Testis (tissue), 3 donors: ENCODE measurements around the gene ITPK1. TPM values are rescaled to one million over a fixed set of nuclear protein-coding genes. Genes with fewer than 3 reads are reported as not detected.
"Not testable (repeated sequence)": the region's sequence is repeated elsewhere in the genome, so short reads cannot be mapped to it uniquely, and the experiment has no call there.

Source experiments
- DNase-seq: peaks from one replicate; pipeline ENCODE4 v3.0.0-alpha.2; 2019
- H3K27ac ChIP-seq, 2 donors: fragments of 200-600 bp; sonication (generic); one replicate each; pipeline ENCODE4 v1.5.1; 2019
- H3K27me3 ChIP-seq: fragments of 200-600 bp; sonication (generic); one replicate; pipeline ENCODE4 v1.5.1; 2019
- H3K36me3 ChIP-seq: fragments of 200-600 bp; sonication (generic); one replicate; pipeline ENCODE4 v1.5.1; 2017; ENCODE audit warnings: low read depth; ENCODE audit errors: missing control alignments
- H3K4me1 ChIP-seq: fragments of 200-600 bp; sonication (generic); one replicate; pipeline ENCODE4 v1.5.1; 2019
- H3K4me3 ChIP-seq, 2 donors: fragments of 200-600 bp; sonication (generic); one replicate each; pipeline ENCODE4 v1.5.1; 2017 to 2019
- H3K9me3 ChIP-seq: fragments of 200-600 bp; sonication (generic); one replicate; pipeline ENCODE4 v1.5.1; 2017
- CTCF ChIP-seq, 3 experiments: fragments of 450-650 bp in 2 of 3; fragments of 200-600 bp in 1 of 3; sonication (generic) in 1 of 3; IDR thresholded peaks; one replicate each; pipeline ENCODE4 v1.5.1; 2016 to 2019; ENCODE audit warnings: antibody characterized with exemption in 3 of 3, mild to moderate bottlenecking in 2 of 3, moderate library complexity in 1 of 3
- POLR2A ChIP-seq: fragments of 450-650 bp; IDR thresholded peaks from one replicate; pipeline ENCODE4 v1.6.1; 2017; ENCODE audit warnings: antibody characterized with exemption, mild to moderate bottlenecking, moderate library complexity
- WGBS, 2 donors: methylation state at CpG; one replicate each; pipeline ENCODE4 v1.1.5; 2018; 5-methylcytosine and 5-hydroxymethylcytosine counted together
- intact Hi-C: fragments of 100-400 bp; cut with DNase I; formaldehyde crosslinking; loops from one replicate; pipeline ENCODE4 v1.15.1; 2023; ENCODE audit warnings: low total_unique reads
- polyA plus RNA-seq: library from polyadenylated mRNA; stranded (reverse); fragments of 350-450 nt; fragmentation: Illumina TruSeq; extraction: RNeasy Lipid Tissue Mini Kit (QIAGEN cat#74804); gene quantifications from one replicate; pipeline ENCODE4 v1.2.3, GENCODE V29; 2014; ENCODE audit warnings: low read depth, low replicate concordance; ENCODE audit not compliant: insufficient read depth
- total RNA-seq, 2 donors: library from RNA; depleted of rRNA; stranded (reverse); fragments of >200 nt; gene quantifications; one replicate each; pipeline ENCODE4 v1.2.3, GENCODE V29; 2016

Gene ITPK1
- total and polyA plus RNA-seq, 3 donors from 2014 or later: 78.3 to 92.5 (median 90.6) TPM

DNA sequence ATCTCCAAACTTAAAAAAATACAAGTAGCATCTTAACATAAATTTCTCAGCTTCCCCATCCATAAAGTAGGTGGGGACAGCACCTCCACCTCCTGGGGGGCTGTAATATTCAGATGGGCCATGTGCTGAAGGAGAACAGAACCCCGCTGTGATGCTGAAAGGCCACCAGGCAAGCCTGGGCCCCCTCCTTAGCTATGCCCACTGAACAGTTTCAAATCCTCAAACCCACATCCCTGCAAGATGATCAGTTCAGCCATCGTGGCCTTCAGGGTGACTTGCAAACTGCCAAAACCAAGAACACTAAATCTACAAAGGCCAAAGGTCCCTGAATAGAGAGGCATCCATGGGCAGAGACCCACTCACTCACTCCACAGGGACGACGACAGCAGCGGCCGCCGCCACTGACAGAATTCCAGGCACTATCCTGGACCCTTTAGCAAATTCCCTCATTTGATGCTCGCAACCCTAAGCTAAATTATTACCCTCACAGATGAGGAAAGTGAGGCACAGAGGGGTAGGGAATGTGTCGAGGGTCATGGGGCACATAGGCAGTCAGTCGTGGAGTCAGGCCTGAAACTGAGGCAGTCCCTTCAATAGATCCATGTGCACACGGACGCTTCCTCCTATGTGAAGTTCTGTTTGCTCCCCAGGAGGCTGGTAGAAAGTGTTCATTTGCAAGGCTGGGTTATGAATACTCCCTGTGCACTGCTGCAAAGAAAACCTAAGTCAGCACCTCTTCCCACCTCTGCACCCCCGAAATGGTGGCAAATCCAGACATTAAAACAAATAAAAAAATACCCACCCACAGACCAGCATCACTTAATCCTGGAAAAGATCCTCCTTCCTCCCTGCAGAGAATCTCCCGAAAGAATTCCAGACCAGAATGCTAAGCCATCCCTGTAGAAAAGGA, 5.9 kb downstream of the ITPK1 start:
- no peak for TF ChIP-seq CTCF (IDR thresholded peaks at IDR 0.05)
- no peak for TF ChIP-seq POLR2A
- Histone ChIP-seq H3K36me3 (no peaks in the 10 kb centered on the region), H3K4me1 (peaks cover 27% of the 10 kb centered on the region), H3K27me3 (no peaks in the 10 kb centered on the region), H3K9me3 (no peaks in the 10 kb centered on the region), H3K4me3 (no peak overlapping the region), H3K27ac (no peak overlapping the region)
- WGBS, 2 donors: 76 to 84% methylated on average over 14 of the region's 14 CpGs
- intact Hi-C loops: no loop called here
- no peak for DNase-seq

DNA sequence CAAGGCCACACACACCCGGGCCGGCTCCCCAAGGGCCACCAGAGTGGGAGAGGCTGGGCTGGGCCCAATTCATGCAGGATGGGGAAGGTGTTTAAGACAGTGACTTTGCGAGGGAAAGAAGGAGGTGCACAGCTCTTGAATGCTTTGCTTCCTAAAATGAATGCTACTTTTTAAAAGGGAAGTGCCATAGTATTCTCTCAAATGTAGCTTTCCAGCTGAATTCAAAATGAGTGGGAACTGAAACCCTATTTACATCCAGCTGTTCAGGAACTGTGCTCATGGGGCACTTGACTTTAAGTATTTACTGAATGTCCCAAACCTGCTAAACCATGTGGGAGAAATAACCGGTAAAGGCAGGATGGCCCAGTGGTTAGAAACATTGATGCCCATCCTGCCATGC, 7.6 kb downstream of the ITPK1 start:
- no peak for TF ChIP-seq POLR2A
- no peak for TF ChIP-seq CTCF (IDR thresholded peaks at IDR 0.05)
- H3K27ac ChIP-seq: no peak overlapping the region
- intact Hi-C loops: no loop called here
- peaks cover 18% of the 10 kb centered on the region for H3K4me1 ChIP-seq
- no peaks in the 10 kb centered on the region for H3K36me3 ChIP-seq
- no peak overlapping the region for H3K4me3 ChIP-seq
- DNase-seq: no peak
- no peaks in the 10 kb centered on the region for H3K9me3 ChIP-seq
- WGBS, 2 donors: 45 to 61% methylated on average over 4 of the region's 4 CpGs
- H3K27me3 ChIP-seq: no peaks in the 10 kb centered on the region

- TF ChIP-seq POLR2A (no peak), CTCF (IDR thresholded peaks at IDR 0.05) (no peak)
- DNase-seq: no peak
- Histone ChIP-seq H3K4me1 (peaks cover 15% of the 10 kb centered on the region), H3K36me3 (no peaks in the 10 kb centered on the region), H3K27ac (no peak overlapping the region), H3K9me3 (no peaks in the 10 kb centered on the region), H3K27me3 (no peaks in the 10 kb centered on the region), H3K4me3 (no peak overlapping the region)
- WGBS, 2 donors: 91 to 97% methylated on average over 6 to 11 of the region's 11 CpGs
- intact Hi-C loops: no loop called here
Measured at GRCh38 chr14:93107453-93107852, 8.3 kb downstream of the ITPK1 start.

DNA sequence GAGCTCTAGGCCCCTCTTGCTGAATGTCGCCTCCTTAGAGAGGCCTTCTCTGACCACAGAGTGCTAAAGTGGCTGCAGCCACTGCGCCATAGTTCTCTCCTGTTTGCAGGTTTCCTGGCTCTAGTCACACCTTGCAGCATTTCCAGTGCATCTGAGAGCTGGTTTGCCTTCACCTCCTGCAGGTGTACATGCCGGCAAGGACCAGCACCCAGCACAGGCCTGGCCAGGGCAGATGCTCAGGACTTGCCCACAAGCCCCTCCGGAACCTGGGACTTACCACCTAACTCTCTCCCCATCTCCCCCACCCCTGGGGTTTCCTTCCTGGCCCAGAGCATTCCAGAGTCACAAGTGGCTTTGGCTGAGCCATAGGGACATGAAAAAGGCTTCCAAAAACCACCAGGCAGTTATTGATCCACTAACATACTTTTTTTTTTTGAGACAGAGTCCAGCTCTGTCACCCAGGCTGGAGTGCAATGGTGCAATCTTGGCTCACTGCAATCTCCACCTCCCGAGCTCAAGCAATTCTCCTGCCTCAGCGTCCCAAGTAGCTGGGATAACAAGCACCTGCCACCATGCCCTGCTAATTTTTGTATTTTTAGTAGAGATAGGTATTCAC, 9.1 kb downstream of the ITPK1 start:
- Histone ChIP-seq H3K27ac (no peak overlapping the region), H3K9me3 (no peaks in the 10 kb centered on the region), H3K4me1 (peaks cover 14% of the 10 kb centered on the region), H3K36me3 (no peaks in the 10 kb centered on the region), H3K27me3 (no peaks in the 10 kb centered on the region), H3K4me3 (no peak overlapping the region)
- DNase-seq: no peak
- intact Hi-C loops: no loop called here
- WGBS, 2 donors: 92% methylated on average over 6 of the region's 6 CpGs
- TF ChIP-seq POLR2A: no peak
- TF ChIP-seq CTCF (IDR thresholded peaks at IDR 0.05): no peak

- H3K4me3 ChIP-seq, H3K27ac ChIP-seq, DNase-seq, H3K27me3 ChIP-seq, H3K9me3 ChIP-seq, H3K36me3 ChIP-seq, intact Hi-C loops: not testable (repeated sequence)
- WGBS, 2 donors: 84 to 91% methylated on average over 5 to 10 of the region's 10 CpGs
- H3K4me1 ChIP-seq: peaks cover 14% of the 10 kb centered on the region
Measured at GRCh38 chr14:93105856-93106255, 9.9 kb downstream of the ITPK1 start.
